ENCODE results near the gene RAB11FIP3. TPM values are rescaled to one million over a fixed set of nuclear protein-coding genes. Genes with fewer than 3 reads are reported as not detected.
"Not testable (repeated sequence)": the region's sequence is repeated elsewhere in the genome, so short reads cannot be mapped to it uniquely, and the experiment has no call there.

The RAB11FIP3 gene
- total and polyA plus RNA-seq, 12 donors, result 12.7 to 63.4 (median 40.8) TPM

DNA sequence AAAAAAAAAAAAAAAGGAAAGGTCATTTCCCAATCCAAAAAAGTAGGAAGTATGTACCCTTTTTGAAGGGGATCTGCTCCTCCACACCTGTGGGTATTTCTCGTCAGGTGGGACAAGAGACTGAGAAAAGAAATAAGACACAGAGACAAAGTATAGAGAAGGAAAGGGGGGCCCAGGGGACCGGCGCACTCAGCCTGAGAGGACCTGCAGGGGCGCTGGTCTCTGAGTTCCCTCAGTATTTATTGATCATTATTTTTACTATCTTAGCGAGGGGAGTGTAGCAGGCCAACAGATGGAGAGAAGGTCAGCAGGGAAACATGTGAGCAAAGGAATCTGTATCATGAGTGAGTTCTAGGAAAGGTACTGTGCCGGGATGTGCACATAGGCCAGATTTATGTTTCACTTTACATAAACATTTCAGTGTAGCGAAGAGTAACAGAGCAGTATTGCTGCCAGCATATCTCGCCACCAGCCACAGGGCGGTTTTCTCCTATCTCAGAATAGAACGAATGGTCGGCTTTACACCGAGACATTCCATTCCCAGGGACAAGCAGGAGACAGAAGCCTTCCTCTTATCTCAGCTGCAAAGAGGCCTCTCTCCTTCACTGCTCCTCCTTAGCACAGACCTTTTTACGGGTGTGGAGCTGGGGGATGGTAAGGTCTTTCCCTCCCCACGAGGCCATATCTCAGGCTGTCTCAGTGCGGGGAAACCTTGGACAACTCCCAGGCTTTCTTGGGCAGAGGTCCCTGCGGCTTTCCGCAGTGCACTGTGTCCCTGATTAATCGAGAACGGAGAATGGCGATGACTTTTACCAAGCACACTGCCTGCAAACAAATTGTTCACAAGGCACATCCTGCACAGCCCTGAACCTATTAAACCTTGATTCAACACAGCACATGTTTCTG is 37.4 kb upstream of the RAB11FIP3 start:
- intact Hi-C loops (cut with DNase I); H3K27me3 ChIP-seq; H3K9me3 ChIP-seq (replicated peaks in 1 of 3); H3K36me3 ChIP-seq (replicated peaks in 1 of 2): not testable (repeated sequence)
- TF ChIP-seq, protein P1, sequence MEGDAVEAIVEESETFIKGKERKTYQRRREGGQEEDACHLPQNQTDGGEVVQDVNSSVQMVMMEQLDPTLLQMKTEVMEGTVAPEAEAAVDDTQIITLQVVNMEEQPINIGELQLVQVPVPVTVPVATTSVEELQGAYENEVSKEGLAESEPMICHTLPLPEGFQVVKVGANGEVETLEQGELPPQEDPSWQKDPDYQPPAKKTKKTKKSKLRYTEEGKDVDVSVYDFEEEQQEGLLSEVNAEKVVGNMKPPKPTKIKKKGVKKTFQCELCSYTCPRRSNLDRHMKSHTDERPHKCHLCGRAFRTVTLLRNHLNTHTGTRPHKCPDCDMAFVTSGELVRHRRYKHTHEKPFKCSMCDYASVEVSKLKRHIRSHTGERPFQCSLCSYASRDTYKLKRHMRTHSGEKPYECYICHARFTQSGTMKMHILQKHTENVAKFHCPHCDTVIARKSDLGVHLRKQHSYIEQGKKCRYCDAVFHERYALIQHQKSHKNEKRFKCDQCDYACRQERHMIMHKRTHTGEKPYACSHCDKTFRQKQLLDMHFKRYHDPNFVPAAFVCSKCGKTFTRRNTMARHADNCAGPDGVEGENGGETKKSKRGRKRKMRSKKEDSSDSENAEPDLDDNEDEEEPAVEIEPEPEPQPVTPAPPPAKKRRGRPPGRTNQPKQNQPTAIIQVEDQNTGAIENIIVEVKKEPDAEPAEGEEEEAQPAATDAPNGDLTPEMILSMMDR (IDR thresholded peaks at IDR 0.05), result peak in 2 of 6 experiments; percentile 23 to 29
- TF ChIP-seq POLR2A (IDR thresholded peaks at IDR 0.05), result peak in 1 of 2 donors; percentile 52
- WGBS, 4 donors, result 27 to 33% (median 29%) methylated on average over 20 of the region's 20 CpGs
- Histone ChIP-seq H3K4me1 (replicated peaks in 1 of 2) (peaks cover 22 to 24% of the 10 kb centered on the region in 2 donors), H3K4me3 (peak overlapping the region in 1 of 4 donors; percentile 32), H3K27ac (peak overlapping the region; percentile 46 to 75 (median 68))
- peak in 5 of 7 donors; percentile 66 to 81 (median 75) for DNase-seq

DNA sequence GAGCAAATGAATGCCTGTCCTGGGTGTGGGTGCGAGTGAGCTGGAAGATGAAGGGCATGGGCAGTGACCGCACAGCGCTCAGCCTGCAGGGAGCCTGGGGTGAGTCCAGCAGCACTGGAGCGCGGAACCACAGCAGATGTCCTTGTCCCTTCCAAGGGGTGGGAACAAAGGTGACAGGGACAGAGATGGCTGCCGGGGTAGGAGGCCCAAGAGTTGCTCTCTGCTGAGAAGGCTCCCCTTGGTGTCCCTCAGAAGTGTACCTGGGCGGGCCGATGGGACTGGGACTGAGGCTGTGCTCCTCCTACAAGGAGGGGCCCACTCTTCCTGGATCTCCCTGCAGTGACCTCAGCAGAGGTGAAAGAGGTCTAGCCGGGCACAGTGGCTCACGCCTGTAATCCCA is 36.1 kb upstream of the RAB11FIP3 start:
- intact Hi-C loops (cut with DNase I), result no loop called here
- Histone ChIP-seq H3K27ac (no peak overlapping the region), H3K4me1 (replicated peaks in 1 of 2) (peaks cover 11 to 15% of the 10 kb centered on the region in 2 donors), H3K4me3 (no peak overlapping the region), H3K36me3 (replicated peaks in 1 of 2) (no peaks in the 10 kb centered on the region), H3K9me3 (replicated peaks in 1 of 3) (no peaks in the 10 kb centered on the region), H3K27me3 (no peaks in the 10 kb centered on the region)
- DNase-seq, result no peak
- 63 to 80% (median 69%) methylated on average over 8 to 10 of the region's 10 CpGs for WGBS, 4 donors
- TF ChIP-seq, protein P1 (IDR thresholded peaks at IDR 0.05), result no peak
- no peak for TF ChIP-seq POLR2A (IDR thresholded peaks at IDR 0.05)

DNA sequence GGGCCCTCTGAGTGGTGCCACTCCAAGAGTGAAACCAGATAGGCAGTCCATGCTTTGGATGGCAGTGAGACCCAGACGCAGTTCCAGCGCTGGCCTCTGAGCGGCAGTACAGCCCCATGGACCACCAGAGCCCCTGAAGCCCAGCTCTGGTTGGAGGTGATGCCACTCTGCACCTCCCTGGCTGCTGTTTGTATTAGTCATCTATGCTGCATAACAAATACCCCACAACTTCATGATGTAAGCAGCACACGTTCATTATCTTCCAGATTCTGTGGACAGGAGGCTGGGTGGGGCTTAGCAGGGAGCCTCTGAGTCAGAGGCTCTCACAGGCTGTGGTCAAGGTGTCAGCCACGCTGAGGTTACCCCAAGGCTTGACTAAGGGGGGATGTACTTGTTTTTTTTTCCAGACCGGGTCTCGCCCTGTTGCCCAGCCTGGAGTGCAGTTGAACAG is 33.5 kb upstream of the RAB11FIP3 start:
- DNase-seq, result peak in 6 of 7 donors; percentile 51 to 77 (median 69)
- intact Hi-C loops (cut with DNase I), result loop anchor here in 1 of 2 donors (10.0 kb wide), 1 partner anchor 133 kb away; the partner anchor contains the start of gene CAPN15
- no peaks in the 10 kb centered on the region for H3K36me3 ChIP-seq (replicated peaks in 1 of 2)

More for the DNA sequence above, 33.5 kb upstream of the RAB11FIP3 start:
- Histone ChIP-seq H3K27me3 (no peaks in the 10 kb centered on the region), H3K9me3 (replicated peaks in 1 of 3) (no peaks in the 10 kb centered on the region), H3K4me1 (replicated peaks in 1 of 2) (peaks cover 22 to 23% of the 10 kb centered on the region in 2 donors), H3K27ac (no peak overlapping the region), H3K4me3 (no peak overlapping the region)
- WGBS, 4 donors, result 63 to 70% (median 67%) methylated on average over 7 of the region's 7 CpGs
- TF ChIP-seq, protein P1 (IDR thresholded peaks at IDR 0.05), result peak; percentile 49 to 80 (median 57)
- TF ChIP-seq POLR2A (IDR thresholded peaks at IDR 0.05), result no peak

All from adrenal gland (tissue), 12 donors.